Astrocyte of the spinal cord (primary cell): ENCODE data around the gene ARHGEF6.
"Not testable (repeated sequence)": the region's sequence is repeated elsewhere in the genome, so short reads cannot be mapped to it uniquely, and the experiment has no call there.

ENCODE experiments used
- DNase-seq: peaks from one replicate; pipeline ENCODE4 v3.0.0; 2011; ENCODE audit warnings: low read depth, low spot score
- H3K4me3 ChIP-seq: 2 replicates; pipeline ENCODE4 v1.5.1; 2011; ENCODE audit warnings: low read depth, mild to moderate bottlenecking, low read length, moderate library complexity
- in situ Hi-C: cut with HindIII; loops from 2 replicates; pipeline ENCODE4 v1.10.0; 2017; ENCODE audit warnings: low sequenced_read_pairs
- TF ChIP-seq, protein P1 (sequence below): IDR thresholded peaks from 2 replicates; pipeline ENCODE4 v1.5.1; 2012; ENCODE audit warnings: low read depth, mild to moderate bottlenecking, low read length, inconsistent platforms

The ARHGEF6 gene

DNA sequence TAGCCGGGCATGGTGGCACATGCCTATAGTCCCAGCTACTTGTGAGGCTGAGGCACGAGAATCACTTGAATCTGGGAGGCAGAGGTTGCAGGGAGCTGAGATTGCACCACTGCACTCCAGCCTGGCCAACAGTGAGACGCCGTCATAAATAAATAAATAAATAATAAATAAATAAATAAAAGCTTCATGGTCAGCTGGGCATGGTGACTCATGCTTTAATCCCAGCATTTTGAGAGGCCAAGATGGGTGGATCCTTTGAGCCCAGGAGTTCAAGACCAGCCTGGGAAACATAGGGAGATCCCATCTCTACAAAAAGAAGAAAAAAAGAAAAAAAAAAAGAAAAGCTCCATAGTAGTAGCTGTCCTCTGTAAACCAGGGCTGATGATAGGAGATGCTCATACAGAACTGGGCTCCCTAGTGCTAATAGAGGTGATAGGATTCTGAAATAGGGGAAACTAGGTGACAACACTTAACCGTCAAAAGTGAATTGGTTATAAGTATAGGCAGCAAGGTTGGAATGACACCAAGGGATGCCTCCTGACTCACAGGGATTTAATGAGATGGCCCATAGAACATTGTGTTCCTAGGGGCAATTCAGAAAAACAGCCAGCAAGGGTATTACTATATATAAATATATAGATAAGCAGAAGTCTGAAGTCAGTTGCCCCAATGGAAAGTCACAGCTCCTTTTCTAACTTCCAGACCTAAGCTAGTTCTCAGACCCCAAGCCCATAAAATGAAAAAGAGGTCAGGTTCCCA is 41.8 kb upstream of the ARHGEF6 start:
- in situ Hi-C loops: no loop called here
- TF ChIP-seq, protein P1, sequence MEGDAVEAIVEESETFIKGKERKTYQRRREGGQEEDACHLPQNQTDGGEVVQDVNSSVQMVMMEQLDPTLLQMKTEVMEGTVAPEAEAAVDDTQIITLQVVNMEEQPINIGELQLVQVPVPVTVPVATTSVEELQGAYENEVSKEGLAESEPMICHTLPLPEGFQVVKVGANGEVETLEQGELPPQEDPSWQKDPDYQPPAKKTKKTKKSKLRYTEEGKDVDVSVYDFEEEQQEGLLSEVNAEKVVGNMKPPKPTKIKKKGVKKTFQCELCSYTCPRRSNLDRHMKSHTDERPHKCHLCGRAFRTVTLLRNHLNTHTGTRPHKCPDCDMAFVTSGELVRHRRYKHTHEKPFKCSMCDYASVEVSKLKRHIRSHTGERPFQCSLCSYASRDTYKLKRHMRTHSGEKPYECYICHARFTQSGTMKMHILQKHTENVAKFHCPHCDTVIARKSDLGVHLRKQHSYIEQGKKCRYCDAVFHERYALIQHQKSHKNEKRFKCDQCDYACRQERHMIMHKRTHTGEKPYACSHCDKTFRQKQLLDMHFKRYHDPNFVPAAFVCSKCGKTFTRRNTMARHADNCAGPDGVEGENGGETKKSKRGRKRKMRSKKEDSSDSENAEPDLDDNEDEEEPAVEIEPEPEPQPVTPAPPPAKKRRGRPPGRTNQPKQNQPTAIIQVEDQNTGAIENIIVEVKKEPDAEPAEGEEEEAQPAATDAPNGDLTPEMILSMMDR: no peak
- no peak overlapping the region for H3K4me3 ChIP-seq
- DNase-seq: peak; percentile 3

GRCh38 chrX:136819756-136820155 is 39.0 kb upstream of the ARHGEF6 start:
- H3K4me3 ChIP-seq, in situ Hi-C loops, DNase-seq: not testable (repeated sequence)

DNA sequence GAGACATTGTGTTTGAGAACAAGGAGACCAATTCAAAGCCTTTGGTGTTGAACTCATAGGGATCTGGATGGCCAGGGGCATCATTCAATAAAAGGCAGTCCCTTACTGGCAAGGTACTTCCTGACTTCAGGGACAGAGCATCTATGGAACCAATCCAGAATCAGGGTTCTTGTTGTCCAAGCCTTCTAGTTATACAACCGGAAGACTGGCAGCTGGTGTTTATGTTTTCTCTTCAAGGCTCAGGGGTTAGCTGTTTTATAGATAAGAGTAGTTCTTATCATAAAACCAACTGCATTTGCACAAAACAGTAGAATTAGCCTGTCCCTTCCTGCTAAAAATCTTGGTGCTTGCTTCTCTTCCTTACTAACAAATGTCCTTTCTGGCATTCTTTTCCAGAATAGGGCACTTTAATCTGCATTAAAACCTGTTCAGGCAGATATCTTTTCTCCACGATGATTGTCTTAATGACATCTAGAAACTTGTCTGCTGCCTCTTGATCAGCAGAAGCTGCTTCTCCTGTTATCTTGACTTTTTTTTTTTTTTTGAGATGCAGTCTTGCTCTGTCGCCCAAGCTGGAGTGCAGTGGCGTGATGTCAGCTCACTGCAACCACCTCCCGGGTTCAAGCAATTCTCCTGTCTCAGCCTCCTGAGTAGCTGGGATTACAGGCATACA is 38.4 kb upstream of the ARHGEF6 start:
- in situ Hi-C loops: no loop called here
- no peak for DNase-seq
- H3K4me3 ChIP-seq: no peak overlapping the region
- TF ChIP-seq, protein P1: no peak

DNA sequence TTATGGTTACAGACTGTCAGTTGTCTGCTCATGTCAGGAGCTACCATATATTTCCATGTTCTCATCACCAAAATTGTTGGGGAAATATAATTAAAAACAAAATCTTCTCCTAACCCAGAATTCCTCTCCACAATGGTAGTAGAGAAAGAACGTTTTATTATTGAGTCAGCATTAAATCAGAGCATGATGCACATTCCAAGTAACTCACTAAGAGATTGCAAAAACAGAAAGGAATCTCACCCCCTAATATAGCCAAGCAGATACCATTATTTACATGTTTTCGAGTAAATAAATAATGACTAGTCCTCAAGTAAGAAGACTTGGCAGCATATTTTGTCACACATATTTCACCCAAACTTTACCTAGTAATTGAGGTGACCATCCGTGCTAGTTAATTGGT is 36.2 kb upstream of the ARHGEF6 start:
- DNase-seq: peak; percentile 13
- in situ Hi-C loops: no loop called here
- TF ChIP-seq, protein P1: no peak
- H3K4me3 ChIP-seq: no peak overlapping the region

DNA sequence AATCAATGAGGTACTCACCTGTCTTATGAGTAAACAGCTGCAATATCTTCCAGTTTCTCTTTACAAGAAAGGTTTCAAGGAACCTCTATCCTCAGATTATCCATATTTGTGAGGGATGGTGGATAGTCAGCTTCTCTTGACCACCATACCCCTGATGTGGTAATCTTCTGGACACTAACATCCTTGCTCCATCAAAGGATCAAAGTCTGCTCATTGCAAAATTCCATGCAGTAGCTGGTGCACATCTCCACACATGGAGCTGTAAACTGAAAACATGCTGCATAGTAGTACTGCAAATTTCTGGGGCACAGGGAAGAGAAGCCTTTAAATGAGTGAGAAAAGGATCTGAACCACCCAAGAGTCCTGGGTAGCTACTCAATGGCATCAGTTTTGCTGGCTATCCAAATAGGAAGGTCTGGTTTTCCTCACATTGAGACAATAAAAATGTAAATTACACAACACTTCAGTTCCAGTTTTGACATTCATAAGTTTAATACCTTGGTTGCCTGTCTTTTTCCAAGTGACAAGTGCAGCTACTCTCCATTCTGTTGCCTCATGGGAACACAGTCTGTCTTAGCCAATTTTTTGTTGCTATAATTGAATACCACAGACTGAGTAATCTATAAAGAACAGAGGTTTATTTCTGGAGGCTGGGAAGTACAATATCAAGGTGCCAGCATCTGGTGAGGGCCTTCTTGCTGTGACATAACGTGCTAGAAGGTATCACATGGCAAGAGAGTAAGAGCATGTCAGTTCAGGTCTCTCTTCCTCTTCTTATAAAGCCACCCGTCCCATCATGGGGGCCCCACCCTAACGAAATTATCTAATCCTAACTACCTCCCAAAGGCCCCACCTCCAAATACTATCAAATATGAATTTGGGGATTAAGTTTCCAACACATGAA is 34.4 kb upstream of the ARHGEF6 start:
- no peak overlapping the region for H3K4me3 ChIP-seq
- in situ Hi-C loops: no loop called here
- no peak for DNase-seq
- TF ChIP-seq, protein P1: no peak

DNA sequence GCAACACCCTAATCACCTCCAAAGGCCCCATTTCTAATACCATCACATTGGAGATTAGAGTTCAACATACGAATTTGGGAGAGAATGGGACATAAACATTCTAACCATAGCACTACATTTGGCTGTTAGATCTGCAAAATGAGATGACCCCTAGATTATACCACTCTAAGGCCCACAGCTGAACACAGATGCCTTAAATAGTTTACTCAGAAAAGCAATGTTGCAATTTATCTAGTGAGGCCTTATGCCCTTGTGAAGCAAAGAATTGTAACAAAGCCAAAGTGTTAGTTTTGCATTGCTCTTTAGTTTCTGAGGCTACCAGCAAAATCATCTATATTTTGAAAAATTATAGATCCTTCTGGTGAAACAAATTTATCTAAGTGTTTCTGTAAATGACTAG is 31.6 kb upstream of the ARHGEF6 start:
- in situ Hi-C loops: no loop called here
- TF ChIP-seq, protein P1: no peak
- no peak for DNase-seq
- H3K4me3 ChIP-seq: no peak overlapping the region

DNA sequence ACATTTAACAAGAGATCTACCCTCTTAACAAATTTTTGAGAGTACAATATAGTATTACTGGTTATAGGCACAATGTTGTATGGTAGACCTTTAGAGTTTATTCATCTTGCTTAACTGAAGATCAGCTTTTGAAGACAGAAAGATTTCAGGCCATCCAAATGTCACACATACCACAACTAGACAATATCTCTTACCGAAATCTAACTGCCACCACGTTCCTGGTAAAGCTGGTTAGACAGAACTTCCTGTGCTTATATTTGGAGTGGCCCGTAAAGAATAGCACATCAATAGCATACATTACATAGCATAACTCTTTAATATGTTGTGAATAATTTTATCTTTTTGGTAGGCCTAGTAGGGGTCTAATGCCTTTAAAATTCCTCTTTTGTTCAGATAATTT is 29.8 kb upstream of the ARHGEF6 start:
- no peak overlapping the region for H3K4me3 ChIP-seq
- no peak for DNase-seq
- in situ Hi-C loops: no loop called here
- TF ChIP-seq, protein P1: no peak
